Sigmoid colon (tissue), 4 donors: Measurements from ENCODE around the gene MYO5A.

Experiments used
- CTCF ChIP-seq, 4 experiments: fragments of 450-650 bp in 3 of 4; fragments of 200-600 bp in 1 of 4; IDR thresholded peaks; one replicate each; pipeline ENCODE4 v1.5.1; 2016 to 2019; ENCODE audit warnings: antibody characterized with exemption in 4 of 4, mild to moderate bottlenecking in 3 of 4, moderate library complexity in 2 of 4
- EP300 ChIP-seq, 4 donors: sonication (generic); formaldehyde crosslinking; IDR thresholded peaks; one replicate each; pipeline ENCODE4 v1.6.1; 2017; ENCODE audit warnings: antibody characterized with exemption in 4 of 4
- POLR2A ChIP-seq, 2 donors: fragments of 450-650 bp; IDR thresholded peaks; one replicate each; pipeline ENCODE4 v1.6.1; 2016; ENCODE audit warnings: antibody characterized with exemption in 2 of 2, mild to moderate bottlenecking in 2 of 2, moderate library complexity in 2 of 2

- TF ChIP-seq EP300 (IDR thresholded peaks at IDR 0.05) (no peak), CTCF (IDR thresholded peaks at IDR 0.05) (no peak), POLR2A (IDR thresholded peaks at IDR 0.05) (no peak)
These were observed 106.7 kb downstream of the MYO5A start for GRCh38 chr15:52422001-52422400.
